Uterus (tissue), 4 donors: ENCODE measurements around the gene TMEM88. TPM values are rescaled to one million over a fixed set of nuclear protein-coding genes. Genes with fewer than 3 reads are reported as not detected.
A peak's percentile ranks its signal among the peaks of the same experiment; 100 is the strongest.
"Not testable (repeated sequence)": the region's sequence is repeated elsewhere in the genome, so short reads cannot be mapped to it uniquely, and the experiment has no call there.

Experiments
- DNase-seq, 2 donors: peaks; one replicate each; pipeline ENCODE4 v3.0.0-alpha.2; 2019 to 2020
- H3K27ac ChIP-seq, 2 donors: fragments of 200-600 bp; sonication (generic); 1 replicate in 1 of 2; 2 replicates in 1 of 2; pipeline ENCODE4 v1.5.1; 2016 to 2018
- H3K27me3 ChIP-seq, 2 donors: fragments of 200-600 bp; sonication (generic); one replicate each; pipeline ENCODE4 v1.5.1; 2018 to 2019; ENCODE audit warnings: control low read depth in 1 of 2
- H3K36me3 ChIP-seq, 2 donors: fragments of 200-600 bp; sonication (generic); one replicate each; pipeline ENCODE4 v1.5.1; 2019; ENCODE audit warnings: control low read depth in 1 of 2
- H3K4me1 ChIP-seq, 2 donors: fragments of 200-600 bp; sonication (generic); one replicate each; pipeline ENCODE4 v1.5.1; 2018 to 2019; ENCODE audit warnings: control low read depth in 1 of 2
- H3K4me3 ChIP-seq, 2 donors: fragments of 200-600 bp; sonication (generic); 1 replicate in 1 of 2; 2 replicates in 1 of 2; pipeline ENCODE4 v1.5.1; 2018 to 2019; ENCODE audit warnings: mild to moderate bottlenecking in 1 of 2
- H3K9me3 ChIP-seq, 2 donors: fragments of 200-600 bp; sonication (generic); one replicate each; pipeline ENCODE4 v1.5.1; 2019; ENCODE audit warnings: control low read depth in 1 of 2
- CTCF ChIP-seq, 4 experiments: fragments of 200-600 bp in 2 of 4; fragments of 450-650 bp in 2 of 4; sonication (generic) in 2 of 4; IDR thresholded peaks; one replicate each; pipeline ENCODE4 v1.5.1; 2016 to 2019; ENCODE audit warnings: antibody characterized with exemption in 4 of 4, mild to moderate bottlenecking in 2 of 4, moderate library complexity in 1 of 4
- POLR2A ChIP-seq, 2 donors: fragments of 450-650 bp; IDR thresholded peaks; one replicate each; pipeline ENCODE4 v1.6.1; 2016; ENCODE audit warnings: antibody characterized with exemption in 2 of 2, mild to moderate bottlenecking in 1 of 2, moderate library complexity in 1 of 2
- intact Hi-C: fragments of 100-400 bp; cut with DNase I; formaldehyde crosslinking; loops from one replicate; pipeline ENCODE4 v1.15.1; 2023; ENCODE audit warnings: low total_unique reads
- total RNA-seq, 4 donors: library from RNA; depleted of rRNA in 3 of 4; stranded (reverse); fragments of >200 nt in 3 of 4; gene quantifications; one replicate each; pipeline versions ENCODE4 v1.1.0 to v1.2.4, GENCODE V29; 2014 to 2023
- donor health status: DM: yes; HTN: yes; CAD: no.

TMEM88 gene
- total RNA-seq = 10 to 100 TPM in 3 of 4 donors, 1 to 10 TPM in 1; 7.3 to 68.1 (median 28.1) TPM

- H3K4me1 ChIP-seq = peaks cover 0 to 9% of the 10 kb centered on the region in 2 donors
- intact Hi-C loops = no loop called here
- DNase-seq = peak; percentile 36 to 37
- H3K4me3 ChIP-seq = peak within 1 kb of the TSS; percentile 6 to 10
- H3K27ac ChIP-seq = peak within 1 kb of the TSS; percentile 90 to 98
- TF ChIP-seq POLR2A (IDR thresholded peaks at IDR 0.05) (no peak), CTCF (IDR thresholded peaks at IDR 0.05) (no peak)
- H3K36me3 ChIP-seq = no peaks in the 10 kb centered on the region
- no peaks in the 10 kb centered on the region for H3K27me3 ChIP-seq
- H3K9me3 ChIP-seq = no peaks in the 10 kb centered on the region
These were observed at the start of gene TMEM88 for GRCh38 chr17:7854851-7855659. Gene TMEM88, plus strand, starts transcription at chr17:7855066. Its CDS starts 9 bp downstream, at chr17:7855075.

GRCh38 chr17:7806587-7806986, 48.3 kb upstream of the TMEM88 start:
- intact Hi-C loops = no loop called here
- Histone ChIP-seq H3K9me3 (no peaks in the 10 kb centered on the region), H3K4me1 (no peaks in the 10 kb centered on the region), H3K27ac (no peak overlapping the region), H3K27me3 (no peaks in the 10 kb centered on the region), H3K36me3 (no peaks in the 10 kb centered on the region), H3K4me3 (no peak overlapping the region)
- no peak for TF ChIP-seq CTCF (IDR thresholded peaks at IDR 0.05)
- no peak for TF ChIP-seq POLR2A (IDR thresholded peaks at IDR 0.05)
- no peak for DNase-seq

GRCh38 chr17:7807206-7807605, 47.7 kb upstream of the TMEM88 start:
- H3K27ac ChIP-seq = no peak overlapping the region
- no peaks in the 10 kb centered on the region for H3K36me3 ChIP-seq
- H3K4me1 ChIP-seq = no peaks in the 10 kb centered on the region
- no peak for DNase-seq
- no peak overlapping the region for H3K4me3 ChIP-seq
- TF ChIP-seq CTCF (IDR thresholded peaks at IDR 0.05) (no peak), POLR2A (IDR thresholded peaks at IDR 0.05) (no peak)
- intact Hi-C loops = no loop called here
- H3K9me3 ChIP-seq = no peaks in the 10 kb centered on the region
- no peaks in the 10 kb centered on the region for H3K27me3 ChIP-seq

GRCh38 chr17:7809086-7809790, 45.6 kb upstream of the TMEM88 start:
- Histone ChIP-seq H3K27ac (no peak overlapping the region), H3K36me3 (no peaks in the 10 kb centered on the region), H3K4me3 (no peak overlapping the region), H3K4me1 (no peaks in the 10 kb centered on the region), H3K9me3 (no peaks in the 10 kb centered on the region), H3K27me3 (no peaks in the 10 kb centered on the region)
- no peak for DNase-seq
- no peak for TF ChIP-seq CTCF (IDR thresholded peaks at IDR 0.05)
- TF ChIP-seq POLR2A (IDR thresholded peaks at IDR 0.05) = no peak
- intact Hi-C loops = no loop called here

GRCh38 chr17:7809791-7810343, 45.0 kb upstream of the TMEM88 start:
- H3K27me3 ChIP-seq, DNase-seq, H3K27ac ChIP-seq, H3K36me3 ChIP-seq, H3K9me3 ChIP-seq, H3K4me1 ChIP-seq, H3K4me3 ChIP-seq, intact Hi-C loops: not testable (repeated sequence)
